ENCODE measurements around the gene GPR183. TPM values are rescaled to one million over a fixed set of nuclear protein-coding genes. Genes with fewer than 3 reads are reported as not detected.

GPR183 gene
- total and polyA plus RNA-seq, 12 donors: 0.94 to 15.0 (median 8.3) TPM

DNA sequence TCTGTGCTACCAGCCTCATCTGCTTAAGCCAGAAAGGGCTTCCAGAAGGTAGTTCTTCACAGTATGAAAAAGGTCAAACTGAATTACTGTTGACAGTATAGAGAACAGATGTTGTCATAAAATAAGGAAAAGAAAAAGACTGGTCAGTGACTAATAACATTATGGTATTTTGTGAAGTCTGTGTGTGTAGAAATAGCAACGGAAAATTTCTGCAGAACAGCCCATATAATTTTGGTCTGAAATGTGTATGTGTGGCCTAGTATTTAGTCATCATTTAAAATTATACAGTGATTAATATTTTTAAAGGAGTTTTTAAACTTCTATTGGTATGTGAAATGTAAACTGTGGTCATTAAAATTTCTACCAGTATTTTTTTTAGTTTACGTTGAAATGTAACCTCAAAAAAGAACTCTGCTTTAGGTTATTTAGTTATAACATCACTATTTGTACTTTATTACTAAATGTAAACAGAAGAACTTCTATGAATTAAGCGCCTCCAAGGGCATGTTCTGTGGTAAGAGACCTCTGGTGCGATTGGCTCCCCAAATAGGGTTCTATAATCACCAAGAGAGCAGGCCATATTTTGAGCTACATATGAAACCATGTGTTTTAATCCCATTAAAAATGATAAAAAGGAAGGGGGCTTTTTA is 3.3 kb upstream of the GPR183 start:
- Histone ChIP-seq H3K36me3 (replicated peaks in 1 of 2) (no peaks in the 10 kb centered on the region), H3K9me3 (replicated peaks in 1 of 3) (no peaks in the 10 kb centered on the region), H3K27ac (peak overlapping the region in 1 of 5 donors; percentile 85), H3K27me3 (no peaks in the 10 kb centered on the region), H3K4me3 (no peak overlapping the region), H3K4me1 (replicated peaks in 1 of 2) (peaks cover 15 to 17% of the 10 kb centered on the region in 2 donors)
- TF ChIP-seq, protein P1, sequence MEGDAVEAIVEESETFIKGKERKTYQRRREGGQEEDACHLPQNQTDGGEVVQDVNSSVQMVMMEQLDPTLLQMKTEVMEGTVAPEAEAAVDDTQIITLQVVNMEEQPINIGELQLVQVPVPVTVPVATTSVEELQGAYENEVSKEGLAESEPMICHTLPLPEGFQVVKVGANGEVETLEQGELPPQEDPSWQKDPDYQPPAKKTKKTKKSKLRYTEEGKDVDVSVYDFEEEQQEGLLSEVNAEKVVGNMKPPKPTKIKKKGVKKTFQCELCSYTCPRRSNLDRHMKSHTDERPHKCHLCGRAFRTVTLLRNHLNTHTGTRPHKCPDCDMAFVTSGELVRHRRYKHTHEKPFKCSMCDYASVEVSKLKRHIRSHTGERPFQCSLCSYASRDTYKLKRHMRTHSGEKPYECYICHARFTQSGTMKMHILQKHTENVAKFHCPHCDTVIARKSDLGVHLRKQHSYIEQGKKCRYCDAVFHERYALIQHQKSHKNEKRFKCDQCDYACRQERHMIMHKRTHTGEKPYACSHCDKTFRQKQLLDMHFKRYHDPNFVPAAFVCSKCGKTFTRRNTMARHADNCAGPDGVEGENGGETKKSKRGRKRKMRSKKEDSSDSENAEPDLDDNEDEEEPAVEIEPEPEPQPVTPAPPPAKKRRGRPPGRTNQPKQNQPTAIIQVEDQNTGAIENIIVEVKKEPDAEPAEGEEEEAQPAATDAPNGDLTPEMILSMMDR (IDR thresholded peaks at IDR 0.05): no peak
- no peak for TF ChIP-seq POLR2A (IDR thresholded peaks at IDR 0.05)
- intact Hi-C loops (cut with DNase I): no loop called here
- DNase-seq: no peak
- 85 to 93% (median 88%) methylated on average over 4 of the region's 4 CpGs for WGBS, 4 donors

DNA sequence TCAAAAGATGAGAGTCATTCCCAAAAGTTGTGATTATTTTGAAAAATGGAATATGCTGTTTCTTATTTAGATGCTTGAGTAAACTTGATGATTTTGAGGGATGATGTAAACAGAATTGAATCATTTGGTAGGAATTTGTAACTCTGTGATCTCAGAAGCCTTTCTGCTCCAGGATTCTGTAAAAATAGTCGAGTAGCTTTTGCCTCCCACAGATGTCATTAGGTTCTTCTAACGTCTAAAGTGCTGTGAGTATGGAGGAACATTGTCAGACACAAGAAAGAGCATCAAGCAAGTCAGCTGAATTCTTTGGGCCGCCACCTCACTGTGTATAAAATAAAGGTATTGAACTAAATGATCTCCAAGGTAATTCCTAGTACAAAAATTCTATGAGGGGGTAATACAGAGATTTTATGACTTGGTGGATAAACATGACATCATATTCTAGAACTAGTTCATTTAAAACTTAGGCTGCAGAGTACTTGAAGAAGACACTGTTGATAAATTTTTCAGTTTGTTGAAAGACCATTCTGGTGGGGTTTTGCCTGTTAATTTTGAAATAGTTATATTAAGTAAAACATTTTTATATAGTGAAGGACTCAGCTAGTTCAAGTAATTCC is 1.4 kb upstream of the GPR183 start:
- Histone ChIP-seq H3K36me3 (replicated peaks in 1 of 2) (no peaks in the 10 kb centered on the region), H3K27ac (peak overlapping the region in 1 of 5 donors; percentile 59), H3K27me3 (no peaks in the 10 kb centered on the region), H3K4me1 (replicated peaks in 1 of 2) (peaks cover 15 to 17% of the 10 kb centered on the region in 2 donors), H3K9me3 (replicated peaks in 1 of 3) (no peaks in the 10 kb centered on the region), H3K4me3 (no peak overlapping the region)
- TF ChIP-seq POLR2A (IDR thresholded peaks at IDR 0.05): no peak
- TF ChIP-seq, protein P1 (IDR thresholded peaks at IDR 0.05): no peak
- 81 to 88% (median 83%) methylated on average over 3 of the region's 3 CpGs for WGBS, 4 donors
- intact Hi-C loops (cut with DNase I): no loop called here
- DNase-seq: no peak

DNA sequence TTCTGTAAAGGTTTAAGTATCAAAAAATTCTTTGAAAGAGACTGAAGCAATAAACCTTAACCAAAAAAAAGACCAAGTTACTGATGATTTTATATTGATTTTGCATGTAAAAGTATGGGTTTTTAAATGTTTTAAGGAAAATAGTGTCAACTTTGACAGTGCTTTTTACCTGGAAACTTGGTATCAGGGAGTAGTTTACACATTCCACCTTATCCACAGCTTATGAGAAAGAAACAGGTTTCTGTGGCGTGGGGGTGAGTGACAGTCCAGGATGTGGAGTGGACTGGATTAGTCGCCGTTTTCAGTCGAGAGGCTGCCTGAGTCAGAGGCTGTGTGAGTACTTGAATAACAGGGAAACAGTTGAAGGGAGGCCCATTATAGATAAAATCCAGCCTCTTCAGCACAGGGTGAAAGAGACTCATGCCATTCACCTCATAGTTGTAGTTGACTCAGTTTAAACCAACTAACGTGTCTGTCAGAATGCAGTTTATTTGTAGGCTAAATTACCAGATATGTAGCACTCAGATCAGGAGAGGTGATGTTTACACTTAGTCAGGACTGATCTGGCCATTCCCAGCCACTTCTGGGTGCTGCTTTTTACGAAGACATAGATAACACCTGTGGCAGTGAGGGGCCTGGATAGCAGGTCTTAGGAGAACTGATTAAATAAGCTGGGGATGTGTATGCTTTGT is 595 bp upstream of the GPR183 start:
- no peak overlapping the region for H3K4me3 ChIP-seq
- DNase-seq: no peak
- no peaks in the 10 kb centered on the region for H3K27me3 ChIP-seq
- no peak for TF ChIP-seq POLR2A (IDR thresholded peaks at IDR 0.05)
- TF ChIP-seq, protein P1 (IDR thresholded peaks at IDR 0.05): no peak
- intact Hi-C loops (cut with DNase I): no loop called here
- H3K9me3 ChIP-seq (replicated peaks in 1 of 3): no peaks in the 10 kb centered on the region
- no peaks in the 10 kb centered on the region for H3K36me3 ChIP-seq (replicated peaks in 1 of 2)
- 62 to 68% (median 67%) methylated on average over 6 of the region's 6 CpGs for WGBS, 4 donors
- H3K27ac ChIP-seq: peak overlapping the region in 4 of 5 donors; percentile 8 to 59 (median 31)
- H3K4me1 ChIP-seq (replicated peaks in 1 of 2): peaks cover 12 to 16% of the 10 kb centered on the region in 2 donors

DNA sequence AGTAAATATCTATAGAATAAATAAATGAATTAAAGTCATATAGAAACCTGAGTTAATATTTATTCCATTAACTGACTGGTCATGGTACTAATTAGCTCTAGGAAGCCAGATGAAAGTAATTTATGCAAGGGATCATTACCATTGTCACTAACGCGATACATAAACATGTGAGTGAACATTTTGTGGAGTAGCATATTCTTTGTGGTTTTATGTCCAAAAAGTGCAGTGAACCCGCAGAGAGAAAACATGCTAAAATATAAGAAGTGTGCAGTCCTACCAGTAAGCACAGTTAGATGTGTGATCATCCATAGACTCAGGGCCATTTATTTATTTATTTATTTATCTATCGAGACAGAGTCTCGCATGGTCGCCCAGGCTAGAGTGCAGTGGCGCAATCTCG is 1.6 kb downstream of the GPR183 start:
- intact Hi-C loops (cut with DNase I): no loop called here
- no peak for DNase-seq
- TF ChIP-seq, protein P1 (IDR thresholded peaks at IDR 0.05): no peak
- no peak for TF ChIP-seq POLR2A (IDR thresholded peaks at IDR 0.05)
- WGBS, 4 donors: 87 to 93% (median 88%) methylated on average over 8 of the region's 8 CpGs
- no peaks in the 10 kb centered on the region for H3K9me3 ChIP-seq (replicated peaks in 1 of 3)
- H3K27me3 ChIP-seq: no peaks in the 10 kb centered on the region
- H3K36me3 ChIP-seq (replicated peaks in 1 of 2): no peaks in the 10 kb centered on the region
- no peaks in the 10 kb centered on the region for H3K4me1 ChIP-seq (replicated peaks in 1 of 2)
- H3K4me3 ChIP-seq: peak overlapping the region in 1 of 4 donors; percentile 10
- H3K27ac ChIP-seq: peak overlapping the region in 2 of 5 donors; percentile 48 to 75

Measured in adrenal gland (tissue), 12 donors.